OCI-LY1 (cell line): ENCODE data around the gene TMED6.

Source experiments
- CTCF ChIP-seq: fragments of 200-600 bp; sonication (generic), shearing (Covaris generic); IDR thresholded peaks from 2 replicates; pipeline ENCODE4 v1.5.1; 2017; ENCODE audit warnings: mild to moderate bottlenecking, antibody characterized with exemption, low read length, moderate library complexity, mixed read lengths
- EZH2 ChIP-seq: fragments of 200-600 bp; sonication (generic), shearing (Covaris generic); IDR thresholded peaks from 2 replicates; pipeline ENCODE4 v1.8.0; 2017; ENCODE audit warnings: borderline replicate concordance, mixed run types, mild to moderate bottlenecking, antibody characterized with exemption, low read length, moderate library complexity, mixed read lengths

- no peak for TF ChIP-seq EZH2
- no peak for TF ChIP-seq CTCF
Observed at GRCh38 chr16:69384974-69385373, 33.4 kb upstream of the TMED6 start.
